SU-DHL-6 (cell line): ENCODE results near the gene SLC24A3.

Source experiments
- EZH2phosphoT487 ChIP-seq: fragments of 200-600 bp; sonication (generic), shearing (Covaris generic); conservative IDR thresholded peaks from 2 replicates; pipeline ENCODE4 v1.6.1; 2018; ENCODE audit warnings: mild to moderate bottlenecking, antibody characterized with exemption, low read length, moderate library complexity, mixed read lengths
- TF ChIP-seq, protein P1 (sequence below): fragments of 200-600 bp; sonication (generic); IDR thresholded peaks from one replicate; pipeline ENCODE4 v1.5.1; 2017; ENCODE audit warnings: antibody characterized with exemption, mild to moderate bottlenecking, low read length, moderate library complexity; ENCODE audit not compliant: insufficient read depth, poor library complexity, severe bottlenecking

- TF ChIP-seq, protein P1, sequence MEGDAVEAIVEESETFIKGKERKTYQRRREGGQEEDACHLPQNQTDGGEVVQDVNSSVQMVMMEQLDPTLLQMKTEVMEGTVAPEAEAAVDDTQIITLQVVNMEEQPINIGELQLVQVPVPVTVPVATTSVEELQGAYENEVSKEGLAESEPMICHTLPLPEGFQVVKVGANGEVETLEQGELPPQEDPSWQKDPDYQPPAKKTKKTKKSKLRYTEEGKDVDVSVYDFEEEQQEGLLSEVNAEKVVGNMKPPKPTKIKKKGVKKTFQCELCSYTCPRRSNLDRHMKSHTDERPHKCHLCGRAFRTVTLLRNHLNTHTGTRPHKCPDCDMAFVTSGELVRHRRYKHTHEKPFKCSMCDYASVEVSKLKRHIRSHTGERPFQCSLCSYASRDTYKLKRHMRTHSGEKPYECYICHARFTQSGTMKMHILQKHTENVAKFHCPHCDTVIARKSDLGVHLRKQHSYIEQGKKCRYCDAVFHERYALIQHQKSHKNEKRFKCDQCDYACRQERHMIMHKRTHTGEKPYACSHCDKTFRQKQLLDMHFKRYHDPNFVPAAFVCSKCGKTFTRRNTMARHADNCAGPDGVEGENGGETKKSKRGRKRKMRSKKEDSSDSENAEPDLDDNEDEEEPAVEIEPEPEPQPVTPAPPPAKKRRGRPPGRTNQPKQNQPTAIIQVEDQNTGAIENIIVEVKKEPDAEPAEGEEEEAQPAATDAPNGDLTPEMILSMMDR = no peak
- no peak for TF ChIP-seq EZH2phosphoT487
Measured at GRCh38 chr20:19653327-19653726, 440.9 kb downstream of the SLC24A3 start.
